ENCODE data around the gene MPZL2.

- TF ChIP-seq GATA2 (IDR thresholded peaks at IDR 0.05; ENCODE audit: low read depth, low read length), result no peak
- TF ChIP-seq GATA3 (IDR thresholded peaks at IDR 0.05; ENCODE audit: low read depth, low read length), result no peak
These were observed 49.7 kb downstream of the MPZL2 start for GRCh38 chr11:118214210-118214914.

Measured in SH-SY5Y (cell line).